Measurements from ENCODE around the gene DOCK1.

- no peak for TF ChIP-seq CTCF (IDR thresholded peaks at IDR 0.05)
- TF ChIP-seq ZFX (IDR thresholded peaks at IDR 0.05; ENCODE audit: borderline replicate concordance) = no peak
Measured at GRCh38 chr10:127210936-127211466, 305.8 kb downstream of the DOCK1 start.

Data from 22Rv1 (cell line).